ENCODE measurements around the gene BASP1.
"Not testable (repeated sequence)": the region's sequence is repeated elsewhere in the genome, so short reads cannot be mapped to it uniquely, and the experiment has no call there.

BASP1 gene

GRCh38 chr5:17217493-17218352 is at the start of gene BASP1:
Gene BASP1, plus strand, starts transcription at chr5:17217631. Its CDS starts 57,586 bp downstream, at chr5:17275217.
- DNase-seq, result peak; percentile 19

- DNase-seq, result no peak
These were observed 47.9 kb upstream of the BASP1 start for GRCh38 chr5:17169507-17169906.

GRCh38 chr5:17172791-17173190 is 44.6 kb upstream of the BASP1 start:
- no peak for DNase-seq

GRCh38 chr5:17174965-17175364 is 42.5 kb upstream of the BASP1 start:
- DNase-seq, result no peak

GRCh38 chr5:17177501-17178372 is 39.7 kb upstream of the BASP1 start:
- DNase-seq, result no peak

- DNase-seq, result no peak
These were observed 39.1 kb upstream of the BASP1 start for GRCh38 chr5:17178373-17178675.

GRCh38 chr5:17180330-17180843 is 37.0 kb upstream of the BASP1 start:
- DNase-seq, result no peak

GRCh38 chr5:17180864-17181723 is 36.3 kb upstream of the BASP1 start:
- no peak for DNase-seq

- DNase-seq, result no peak
These were observed 34.9 kb upstream of the BASP1 start for GRCh38 chr5:17182494-17182893.

GRCh38 chr5:17182981-17183380 is 34.5 kb upstream of the BASP1 start:
- DNase-seq, result no peak

- DNase-seq, result no peak
These were observed 33.6 kb upstream of the BASP1 start for GRCh38 chr5:17183831-17184230.

GRCh38 chr5:17184588-17184987 is 32.8 kb upstream of the BASP1 start:
- DNase-seq, result no peak

GRCh38 chr5:17185349-17185748 is 32.1 kb upstream of the BASP1 start:
- DNase-seq, result no peak

- DNase-seq, result no peak
These were observed 31.7 kb upstream of the BASP1 start for GRCh38 chr5:17185773-17186172.

- no peak for DNase-seq
These were observed 31.2 kb upstream of the BASP1 start for GRCh38 chr5:17186256-17186655.

- no peak for DNase-seq
These were observed 30.2 kb upstream of the BASP1 start for GRCh38 chr5:17187011-17187785.

- no peak for DNase-seq
These were observed 29.7 kb upstream of the BASP1 start for GRCh38 chr5:17187786-17188170.

GRCh38 chr5:17189381-17190036 is 27.9 kb upstream of the BASP1 start:
- peak; percentile 43 for DNase-seq

GRCh38 chr5:17190242-17190778 is 27.1 kb upstream of the BASP1 start:
- no peak for DNase-seq

GRCh38 chr5:17190799-17191391 is 26.5 kb upstream of the BASP1 start:
- DNase-seq, result no peak

GRCh38 chr5:17191574-17191973 is 25.9 kb upstream of the BASP1 start:
- DNase-seq, result not testable (repeated sequence)
